MV-4-11 (cell line): ENCODE results near the gene DNAJC13.

ENCODE experiments used
- DNase-seq: peaks from one replicate; lab custom pipeline; 2025; lab: John Stamatoyannopoulos, UW

DNAJC13 gene

DNA sequence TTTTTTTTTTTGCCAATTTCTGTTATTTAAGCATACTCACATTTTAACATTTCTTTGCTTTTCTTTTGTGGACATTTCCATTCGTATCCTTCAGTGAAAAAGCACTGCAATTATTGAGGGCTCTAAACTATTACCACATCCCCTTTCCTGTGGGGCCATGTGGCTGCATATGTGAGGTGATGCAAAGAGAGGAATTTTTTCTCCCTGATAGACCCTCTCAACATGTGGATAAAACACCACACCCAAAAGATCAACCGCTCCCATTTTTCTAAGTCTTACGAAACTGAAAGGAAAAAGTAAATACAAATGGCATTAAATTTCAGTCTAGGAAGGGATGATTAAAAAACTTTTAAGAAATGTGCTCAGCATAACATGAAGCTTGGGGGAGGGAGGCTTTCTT, 68.8 kb downstream of the DNAJC13 start:
- peak; percentile 31 for DNase-seq

DNA sequence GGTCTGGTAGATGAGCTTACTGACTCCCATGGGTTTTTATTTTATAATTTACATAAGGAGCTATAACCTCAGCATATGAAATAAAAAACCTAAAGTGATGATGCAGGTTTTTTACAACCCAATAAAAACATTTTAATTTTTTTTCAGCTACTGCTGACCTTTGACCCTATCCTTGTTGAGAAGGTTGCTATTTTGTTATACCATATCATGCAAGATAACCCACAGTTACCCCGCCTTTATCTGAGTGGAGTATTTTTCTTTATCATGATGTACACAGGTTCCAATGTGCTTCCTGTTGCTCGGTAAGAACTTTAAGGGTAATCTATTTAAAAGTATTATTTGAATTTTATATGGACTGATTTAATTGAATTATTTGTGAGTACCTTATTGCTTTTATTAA, 70.8 kb downstream of the DNAJC13 start:
- DNase-seq: no peak

DNA sequence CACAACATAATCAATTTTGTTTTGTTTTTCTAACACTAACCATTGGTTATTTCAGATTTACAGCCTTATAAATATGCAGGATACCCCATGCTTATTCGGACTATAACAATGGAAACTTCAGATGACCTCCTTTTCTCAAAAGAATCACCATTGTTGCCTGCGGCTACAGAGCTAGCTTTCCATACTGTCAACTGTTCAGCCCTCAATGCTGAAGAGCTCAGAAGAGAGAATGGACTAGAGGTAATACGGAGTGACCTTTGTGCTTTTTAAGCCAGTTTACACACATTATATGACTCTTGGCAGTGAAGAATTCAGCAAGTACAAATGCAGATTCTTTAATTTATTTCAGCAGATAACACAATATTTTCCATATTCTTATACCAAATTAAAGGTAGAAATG, 81.8 kb downstream of the DNAJC13 start:
- no peak for DNase-seq

DNA sequence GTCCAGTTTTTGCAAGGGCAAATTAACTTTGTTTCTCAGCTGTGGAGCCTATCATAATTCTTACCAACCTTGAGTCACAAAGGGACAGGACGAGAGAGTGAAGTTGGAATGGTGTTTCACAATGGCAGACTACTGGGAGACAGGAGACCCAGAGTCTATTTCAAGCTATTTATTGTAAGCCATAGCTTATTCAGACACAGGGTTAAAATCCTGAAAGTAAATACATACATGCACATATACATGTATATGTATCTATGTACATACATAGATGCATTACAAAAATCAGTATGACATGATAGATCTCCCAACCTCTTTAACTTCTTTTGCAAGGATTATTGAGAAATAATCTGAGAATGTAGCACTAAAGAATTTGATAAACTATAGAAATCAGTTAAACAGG, 86.3 kb downstream of the DNAJC13 start:
- DNase-seq: no peak

DNA sequence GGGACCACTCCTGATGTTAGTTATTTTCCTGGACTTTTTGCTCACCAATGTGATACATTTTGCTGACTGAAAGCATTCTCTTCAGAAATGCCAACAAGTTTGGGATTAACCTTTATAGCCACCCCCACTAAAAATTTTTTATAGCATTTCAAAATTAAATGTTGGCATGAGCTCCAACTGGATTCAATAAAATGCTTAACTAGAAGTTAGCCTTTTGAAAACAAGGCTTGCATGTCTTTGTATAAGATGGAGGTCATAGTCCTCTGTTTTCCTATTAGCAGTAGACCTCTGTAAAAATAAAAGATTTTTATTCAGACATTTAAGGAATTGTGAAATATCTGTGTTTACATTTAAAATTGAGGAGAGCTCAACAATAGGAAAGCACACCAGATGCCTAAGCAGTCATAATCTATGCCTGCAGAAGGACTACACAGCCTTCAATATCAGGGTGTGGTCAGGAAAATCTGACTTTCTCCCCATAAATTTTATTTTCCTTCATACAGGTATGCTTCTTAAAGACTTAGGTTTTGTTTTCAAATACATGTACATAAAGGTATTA, 87.2 kb downstream of the DNAJC13 start:
- DNase-seq: no peak

DNA sequence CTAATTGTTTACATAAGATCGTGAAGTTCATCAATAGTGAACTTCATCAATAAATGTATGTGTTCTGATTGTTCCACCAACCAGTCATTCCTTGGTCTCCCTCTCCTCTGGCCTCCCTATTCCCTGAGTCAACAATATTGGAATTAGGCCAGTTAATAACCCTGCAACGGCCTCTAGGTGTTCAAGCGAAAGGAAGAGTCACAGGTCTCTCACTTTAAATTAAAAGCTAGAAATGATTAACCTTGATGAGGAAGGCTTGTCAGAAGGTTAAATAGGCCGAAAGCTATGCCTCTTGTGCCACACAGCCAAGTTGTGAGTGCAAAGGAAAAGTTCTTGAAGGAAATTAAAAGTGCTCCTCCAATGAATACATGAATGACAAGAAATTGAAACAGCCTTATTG, 90.4 kb downstream of the DNAJC13 start:
- no peak for DNase-seq

DNA sequence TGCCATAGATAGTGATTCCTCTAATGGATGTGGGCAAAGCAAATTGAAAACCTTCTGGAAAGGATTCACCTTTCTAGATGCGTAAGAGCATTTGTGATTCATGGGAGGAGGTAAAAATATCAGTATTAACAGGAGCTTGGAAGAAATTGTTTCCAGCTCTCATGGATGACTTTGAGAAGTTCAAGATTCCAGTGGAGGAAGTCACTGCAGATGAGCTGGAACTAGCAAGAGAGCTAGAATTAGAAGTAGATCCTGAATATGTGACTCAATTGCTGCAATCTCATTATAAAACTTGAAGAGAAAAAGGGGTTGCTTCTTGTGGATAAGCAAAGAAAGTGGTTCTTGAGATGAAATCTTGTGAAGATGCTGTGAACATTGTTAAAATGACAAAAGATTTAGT, 91.8 kb downstream of the DNAJC13 start:
- no peak for DNase-seq

DNA sequence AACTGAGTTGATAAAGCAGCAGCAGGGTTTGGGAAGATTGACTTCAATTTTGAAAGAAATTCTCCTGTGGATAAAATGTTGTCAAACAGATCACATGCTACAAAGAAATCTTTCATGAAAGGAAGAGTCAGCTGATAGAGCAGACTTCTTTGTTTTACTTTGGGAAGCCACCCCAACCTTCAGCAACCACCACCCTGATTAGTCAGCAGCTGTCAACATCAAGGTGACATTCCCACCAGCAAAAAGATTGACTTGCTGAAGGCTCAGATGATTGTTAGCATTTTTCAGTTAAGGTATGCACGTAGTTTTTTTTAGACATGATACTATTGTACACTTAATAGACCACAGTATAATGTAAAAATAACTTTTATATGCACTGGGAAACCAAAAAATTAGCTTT, 92.2 kb downstream of the DNAJC13 start:
- DNase-seq: no peak

DNA sequence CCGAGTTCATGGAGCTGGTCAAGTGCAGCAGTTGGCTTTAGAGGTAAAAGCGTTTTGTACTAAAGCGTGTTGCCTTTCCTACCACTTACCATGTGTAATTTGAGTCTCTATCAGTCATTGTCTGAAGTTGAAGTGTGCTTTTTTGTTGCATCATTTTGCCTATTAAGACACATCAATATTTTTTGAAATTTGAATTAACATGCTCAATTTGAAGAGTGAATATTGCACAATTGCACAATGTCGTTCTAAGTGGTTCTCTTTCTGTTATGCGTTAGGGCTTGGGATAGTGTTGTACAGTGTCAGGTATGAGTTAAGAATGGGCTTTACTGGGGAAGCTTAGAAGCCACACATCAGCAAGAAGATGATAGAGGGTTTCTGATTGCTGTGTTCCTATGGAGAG, 95.8 kb downstream of the DNAJC13 start:
- peak; percentile 4 for DNase-seq

DNA sequence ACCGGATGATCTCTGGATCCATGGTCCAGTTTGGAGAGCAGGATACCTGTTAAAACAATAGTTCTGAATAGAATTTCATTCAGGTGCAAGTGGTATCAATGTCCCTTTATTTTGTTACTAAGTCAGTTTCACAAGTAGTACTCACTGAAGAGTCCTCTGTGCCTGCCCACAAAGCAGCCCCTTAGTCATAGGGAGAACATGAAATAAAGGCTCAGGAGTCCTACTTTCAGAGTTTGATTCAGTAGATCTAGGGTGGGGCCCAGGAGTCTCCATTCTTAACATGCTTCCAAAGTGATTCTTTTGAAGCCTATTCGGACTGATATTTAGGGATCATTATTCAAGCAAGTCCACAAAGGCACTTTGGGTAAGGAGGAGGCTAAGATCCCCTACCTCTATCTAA, 100.0 kb downstream of the DNAJC13 start:
- DNase-seq: no peak

DNA sequence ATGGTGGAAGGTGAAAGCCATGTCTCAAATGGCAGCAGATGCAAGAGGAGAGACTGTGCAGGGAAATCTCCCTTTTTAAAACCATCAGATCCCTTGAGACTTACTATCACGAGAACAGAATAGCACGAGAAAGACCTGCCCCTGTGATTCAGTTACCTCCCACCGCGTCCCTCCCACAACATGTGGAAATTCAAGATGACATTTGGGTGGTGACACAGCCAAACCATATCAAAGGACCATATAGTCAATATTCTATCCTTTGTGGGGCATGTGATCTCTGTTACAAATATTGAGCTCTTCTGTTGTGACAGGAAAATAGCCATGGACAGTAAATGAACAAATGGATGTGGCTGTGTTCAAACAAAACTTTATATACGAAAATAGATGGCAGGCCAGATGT, 102.6 kb downstream of the DNAJC13 start:
- no peak for DNase-seq

DNA sequence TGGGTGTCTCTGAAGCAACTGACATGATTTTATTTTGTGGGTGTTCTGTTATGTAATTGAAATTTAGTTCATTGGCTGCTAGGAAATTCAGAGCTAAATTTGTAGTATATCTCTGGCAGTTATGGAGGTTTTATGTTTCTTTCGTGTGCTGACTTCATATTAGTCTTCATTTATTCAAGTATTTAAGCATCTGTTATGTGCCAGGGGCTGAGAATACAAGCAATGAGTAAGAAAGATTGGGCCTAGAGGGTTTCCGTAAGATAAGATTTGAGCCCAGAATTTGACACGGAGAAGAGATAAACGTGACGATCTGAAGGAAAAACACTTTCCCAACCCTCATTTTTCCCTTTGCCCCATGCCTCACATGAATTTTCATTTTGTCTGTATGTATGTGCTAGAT, 104.6 kb downstream of the DNAJC13 start:
- DNase-seq: no peak

DNA sequence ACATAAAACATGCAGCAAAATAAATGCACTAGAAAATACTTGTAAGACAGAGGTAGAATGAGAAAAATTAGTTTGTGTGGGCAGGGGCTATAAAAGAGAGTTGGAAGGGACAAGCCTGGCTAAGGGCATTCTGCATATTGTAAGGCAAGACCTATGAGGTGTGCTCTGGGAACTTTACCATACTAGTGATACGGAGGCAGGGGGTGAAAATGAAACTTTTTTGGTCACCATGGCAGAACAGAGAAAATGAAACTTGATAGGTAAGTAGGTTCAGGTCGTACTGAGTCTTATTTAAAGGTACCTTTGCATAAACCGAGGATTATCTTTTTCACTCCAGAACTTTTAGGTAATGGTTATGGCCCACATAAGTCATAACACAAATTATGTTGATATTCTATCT, 105.1 kb downstream of the DNAJC13 start:
- DNase-seq: no peak

DNA sequence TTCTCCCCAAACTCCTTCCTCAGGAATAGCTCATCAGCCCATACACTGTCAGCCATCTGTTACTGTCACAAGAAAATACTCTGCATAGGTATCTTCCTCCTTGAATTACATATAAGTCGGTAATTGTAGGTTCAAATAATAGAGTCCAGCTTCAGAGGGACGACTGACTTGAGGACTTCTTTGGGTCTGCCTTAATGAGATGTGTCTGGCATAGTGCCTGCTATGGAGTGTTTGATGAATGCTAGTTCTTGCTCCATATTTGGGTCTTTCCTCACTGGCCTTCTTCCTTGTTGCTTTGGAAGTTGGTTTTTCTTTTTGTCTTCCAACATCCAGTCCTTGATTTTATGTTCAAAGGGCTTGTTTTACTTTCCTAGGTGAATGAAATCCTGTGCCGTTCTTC, 113.3 kb downstream of the DNAJC13 start:
- no peak for DNase-seq

DNA sequence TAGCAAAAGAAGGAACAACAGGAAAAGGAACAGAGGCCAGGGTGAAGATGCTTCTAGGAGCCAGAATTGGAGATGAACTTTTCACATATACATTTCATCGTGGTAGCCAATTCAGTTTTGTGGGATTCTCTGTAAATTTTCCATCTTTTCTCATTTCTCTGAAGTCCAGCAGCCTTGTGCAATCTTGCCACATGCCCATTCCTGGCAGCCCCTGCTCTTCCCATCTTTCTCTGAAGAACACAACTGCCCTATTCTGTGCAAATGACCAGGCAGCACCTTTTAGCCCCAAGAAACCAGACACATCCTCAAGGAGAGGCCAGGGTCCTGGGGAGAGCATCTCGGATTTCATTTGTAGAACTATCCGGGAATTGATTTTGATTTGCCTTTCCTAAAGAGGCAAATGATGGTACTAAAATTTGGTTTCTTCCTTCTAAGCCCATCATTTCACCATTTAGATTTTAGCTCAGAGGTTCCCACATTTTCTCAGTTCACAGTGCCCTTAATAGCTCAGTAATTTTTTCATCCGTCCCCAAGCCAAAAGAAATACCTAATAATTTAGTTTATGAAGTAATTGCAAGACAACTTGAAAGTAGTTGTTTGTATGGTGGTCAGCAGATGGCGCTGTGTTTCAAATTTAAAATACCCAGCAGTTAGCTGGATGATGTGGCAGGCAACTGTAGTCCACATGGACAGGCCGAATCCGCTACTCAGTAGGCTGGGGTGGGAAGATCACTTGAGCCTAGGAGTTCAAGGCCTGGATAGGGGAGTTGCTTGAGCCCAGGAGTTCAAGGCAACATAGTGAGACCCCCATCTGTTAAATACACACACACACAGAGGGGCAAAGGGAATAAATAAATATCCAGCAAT, 118.5 kb downstream of the DNAJC13 start:
- peak; percentile 56 for DNase-seq

DNA sequence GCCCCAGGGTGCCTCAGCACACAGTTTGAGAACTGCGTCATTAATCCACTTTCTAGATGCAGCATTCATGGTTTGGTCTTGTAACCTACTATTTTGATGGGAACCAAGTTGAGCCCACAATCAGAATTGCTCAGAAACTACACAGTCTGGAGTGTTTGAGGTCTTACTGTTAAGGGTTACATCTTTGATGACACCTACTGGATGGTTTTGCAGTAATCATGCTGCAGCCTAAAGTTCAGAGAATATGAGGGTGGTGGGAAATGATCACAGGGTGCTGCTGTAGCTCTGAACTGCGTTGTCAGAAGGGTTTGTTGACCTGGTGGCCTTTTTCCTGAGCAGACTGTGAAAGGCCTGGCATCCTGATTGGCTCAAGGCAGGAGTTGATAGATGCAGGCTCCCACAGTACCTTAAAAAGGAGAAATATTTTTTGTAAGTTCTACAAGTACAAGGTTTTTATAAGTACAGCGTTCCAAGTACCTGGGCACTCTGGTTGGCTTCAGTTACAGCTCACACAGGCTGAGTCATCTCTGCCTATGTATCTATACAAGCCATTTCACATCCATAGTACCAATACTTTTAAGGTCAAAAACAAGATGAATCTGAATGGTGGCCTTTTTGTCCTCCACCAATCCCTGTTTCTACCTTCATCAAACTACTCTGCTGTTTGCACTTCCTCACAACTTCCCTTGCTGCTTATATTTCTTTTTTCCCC, 119.3 kb downstream of the DNAJC13 start:
- no peak for DNase-seq

DNA sequence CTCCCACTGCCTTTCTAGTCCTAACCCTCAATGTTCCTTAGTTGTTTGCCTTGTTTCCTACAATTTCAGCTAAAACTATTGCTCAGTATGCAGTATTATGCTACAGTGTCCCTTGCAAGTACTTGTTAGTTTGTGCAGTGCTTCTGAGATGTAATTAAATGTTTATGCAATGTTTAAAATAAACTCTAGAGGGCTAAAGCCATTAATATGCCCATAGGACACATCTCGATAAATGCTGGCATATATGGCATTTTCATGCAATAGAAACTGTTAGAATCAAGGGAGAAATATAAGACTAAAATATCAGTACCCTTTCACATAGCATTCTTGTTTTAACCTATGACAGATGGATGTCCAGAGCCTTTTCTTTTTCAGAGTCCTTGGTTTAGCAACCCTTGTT, 120.0 kb downstream of the DNAJC13 start:
- no peak for DNase-seq

DNA sequence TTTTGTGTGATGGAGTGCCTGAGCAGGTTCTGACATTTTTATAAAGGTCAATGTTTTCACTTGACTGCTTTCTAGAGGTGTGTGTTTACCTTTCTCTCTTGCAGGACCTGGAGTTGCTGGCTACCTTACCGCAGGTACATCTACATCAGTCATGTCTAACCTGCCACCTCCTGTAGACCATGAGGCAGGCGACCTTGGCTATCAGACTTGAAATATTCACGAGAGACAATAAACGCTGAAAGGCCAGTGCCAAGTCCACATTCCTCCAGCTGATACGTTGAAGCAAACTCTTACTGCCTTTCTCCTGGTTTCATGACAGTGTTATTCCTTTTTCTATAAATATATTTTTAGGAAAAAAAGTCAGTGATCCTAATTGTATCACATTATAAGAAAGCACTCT, 120.8 kb downstream of the DNAJC13 start:
- DNase-seq: no peak

DNA sequence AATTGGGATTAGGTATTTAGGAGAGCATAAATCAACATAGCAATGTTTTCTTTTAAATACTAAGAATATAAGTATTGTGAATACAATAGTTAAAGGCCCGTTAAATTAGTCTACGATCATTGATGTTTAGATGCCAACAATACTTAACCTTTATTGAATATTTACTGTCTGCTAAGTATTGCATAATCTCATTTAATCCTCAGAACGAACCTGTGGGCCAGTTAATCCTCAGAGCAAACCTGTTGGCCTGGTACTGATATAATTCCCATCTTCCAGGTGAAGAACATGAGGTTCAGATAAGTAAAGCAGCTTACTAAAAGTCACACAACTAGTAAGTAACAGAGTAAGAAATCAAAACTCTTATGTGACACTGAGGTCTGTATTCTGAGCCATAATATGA, 122.4 kb downstream of the DNAJC13 start:
- no peak for DNase-seq

DNA sequence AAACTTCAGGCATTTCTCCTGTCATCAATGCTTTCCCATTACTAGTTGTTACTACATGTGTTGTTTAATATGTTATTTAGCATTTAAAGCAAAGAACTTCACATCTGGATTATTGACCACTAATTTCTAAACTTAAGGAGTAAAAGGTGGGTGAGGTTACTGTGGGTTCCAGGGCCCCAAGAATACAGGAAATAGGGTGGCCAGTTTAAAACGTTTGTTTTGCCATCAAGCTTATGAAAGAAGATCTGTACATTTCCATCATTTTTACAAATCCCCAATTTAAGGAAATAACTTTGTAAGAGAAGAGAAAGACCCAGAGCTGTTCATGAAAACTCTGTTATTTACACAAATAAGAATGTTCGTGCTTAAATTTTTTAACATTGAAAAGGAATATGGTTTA, 125.3 kb downstream of the DNAJC13 start:
- DNase-seq: peak; percentile 59

DNA sequence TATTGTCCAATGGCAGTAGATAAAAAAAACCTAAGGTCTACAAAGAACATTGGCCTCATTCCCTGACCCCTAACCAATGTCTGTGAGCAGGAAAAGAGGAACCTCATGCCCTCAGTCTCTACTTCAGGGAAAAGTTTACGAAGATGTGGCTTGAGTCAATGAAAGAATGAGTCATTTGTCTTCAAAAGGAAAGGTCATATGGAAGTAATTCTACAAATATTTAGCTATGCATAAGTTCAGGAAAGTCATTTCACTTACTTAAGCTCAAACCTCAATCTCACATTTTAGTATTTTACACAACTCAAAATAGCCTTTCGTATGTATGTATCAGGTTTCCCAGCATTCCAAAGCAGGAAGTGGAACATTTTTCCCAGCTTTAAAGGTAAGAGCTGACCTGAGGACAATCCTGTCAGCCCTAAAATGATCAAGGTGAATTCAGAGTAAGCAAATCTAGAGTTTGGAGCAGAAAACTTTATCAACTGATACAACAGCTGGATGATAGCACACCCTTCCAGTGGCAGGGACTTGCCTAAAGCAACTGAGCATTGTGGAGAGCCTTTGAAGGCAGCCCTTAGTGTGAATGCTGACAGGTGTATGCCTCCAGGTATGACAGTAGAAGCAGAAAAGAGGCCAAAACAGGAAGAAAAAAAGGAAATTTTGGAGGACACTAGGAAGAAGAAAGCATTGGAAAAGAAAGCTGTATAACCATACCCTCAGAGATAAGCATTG, 125.9 kb downstream of the DNAJC13 start:
- peak; percentile 91 for DNase-seq

DNA sequence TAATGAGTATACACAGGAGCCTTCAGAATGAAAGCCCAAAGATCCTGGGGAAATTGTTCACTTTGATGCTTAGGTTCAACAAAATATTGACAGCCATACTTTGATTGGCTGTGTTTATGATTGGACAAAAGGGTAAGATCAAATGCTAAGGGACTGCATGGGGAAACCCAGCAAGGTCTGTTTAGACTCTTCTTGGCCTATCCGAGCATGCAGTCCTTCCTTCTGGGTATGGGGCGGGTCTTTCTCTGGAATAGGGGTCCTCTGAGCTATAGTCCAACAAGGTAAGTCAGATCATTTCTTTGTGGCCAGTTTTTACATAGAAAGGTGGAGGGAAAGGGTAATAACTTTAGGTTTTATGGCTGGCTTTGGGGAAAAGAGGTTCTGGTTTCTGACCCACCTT, 126.8 kb downstream of the DNAJC13 start:
- no peak for DNase-seq

DNA sequence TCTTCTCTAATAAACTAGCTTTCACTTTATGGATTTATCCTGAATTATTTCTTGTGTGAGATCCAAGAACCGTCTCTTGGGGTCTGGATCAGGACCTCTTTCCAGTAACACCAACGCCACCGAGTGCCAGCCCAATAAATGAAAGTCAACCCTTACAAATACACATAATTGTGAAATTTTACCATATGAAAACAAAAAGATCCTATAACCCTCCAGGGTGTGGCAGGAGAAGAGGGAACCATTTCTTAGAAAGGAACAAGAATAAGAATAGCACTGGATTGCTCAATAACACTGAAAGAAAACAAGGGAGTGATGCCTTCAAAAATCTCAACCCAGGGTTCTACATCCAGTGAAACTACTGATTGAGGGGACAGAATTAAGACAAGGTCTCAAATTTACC, 128.2 kb downstream of the DNAJC13 start:
- peak; percentile 81 for DNase-seq
